Stimulated activated naive B cell treated with anti-CD40 and anti-IgM and Interleukin-4, amounts not matched to agents 10 μg/mL and 1 μg/mL and 100 μg/mL, for 72 hours (primary cell): ENCODE data around the gene PCDHAC2.

ENCODE experiments used
- ATAC-seq, 2 donors: fragments of 150-1000 bp; cut with Tn5 transposase; replicated peaks; 2 replicates each; pipeline ENCODE4 v1.10.0; 2021; ENCODE audit warnings: moderate library complexity in 1 of 2
- DNase-seq: peaks from one replicate; pipeline ENCODE4 v3.0.0; 2021
- H3K27ac Mint-ChIP-seq: one replicate; pipeline ENCODE4 v1.8.0; 2022; ENCODE audit warnings: mild to moderate bottlenecking, mixed read lengths
- H3K27me3 Mint-ChIP-seq, 2 donors: one replicate each; pipeline ENCODE4 v1.8.0; 2022; ENCODE audit warnings: mixed read lengths in 2 of 2
- H3K36me3 Mint-ChIP-seq, 2 donors: one replicate each; pipeline ENCODE4 v1.8.0; 2022; ENCODE audit warnings: mixed read lengths in 2 of 2, mild to moderate bottlenecking in 1 of 2
- H3K4me1 Mint-ChIP-seq, 2 donors: one replicate each; pipeline ENCODE4 v1.8.0; 2022; ENCODE audit warnings: mixed read lengths in 2 of 2, mild to moderate bottlenecking in 1 of 2
- H3K4me3 Mint-ChIP-seq, 2 donors: one replicate each; pipeline ENCODE4 v1.8.0; 2022; ENCODE audit warnings: mild to moderate bottlenecking in 2 of 2, mixed read lengths in 2 of 2, moderate library complexity in 1 of 2
- H3K9me3 Mint-ChIP-seq, 2 donors: one replicate each; pipeline ENCODE4 v1.8.0; 2022; ENCODE audit warnings: mixed read lengths in 2 of 2, mild to moderate bottlenecking in 1 of 2

The PCDHAC2 gene

GRCh38 chr5:140966293-140967225 lies at the start of gene PCDHAC2:
Gene PCDHAC2 (plus strand): TSS chr5:140966476. CDS start chr5:140966767, 291 bp downstream.
- Mint-ChIP-seq H3K9me3 (no peaks in the 10 kb centered on the region), H3K4me1 (peaks cover 0 to 2% of the 10 kb centered on the region in 2 donors), H3K36me3 (no peaks in the 10 kb centered on the region), H3K27ac (peak within 1 kb of the TSS; percentile 11), H3K4me3 (peak within 1 kb of the TSS in 1 of 2 donors; percentile 19), H3K27me3 (peaks cover 27 to 47% of the 10 kb centered on the region in 2 donors)
- ATAC-seq (no peak), DNase-seq (no peak)

DNA sequence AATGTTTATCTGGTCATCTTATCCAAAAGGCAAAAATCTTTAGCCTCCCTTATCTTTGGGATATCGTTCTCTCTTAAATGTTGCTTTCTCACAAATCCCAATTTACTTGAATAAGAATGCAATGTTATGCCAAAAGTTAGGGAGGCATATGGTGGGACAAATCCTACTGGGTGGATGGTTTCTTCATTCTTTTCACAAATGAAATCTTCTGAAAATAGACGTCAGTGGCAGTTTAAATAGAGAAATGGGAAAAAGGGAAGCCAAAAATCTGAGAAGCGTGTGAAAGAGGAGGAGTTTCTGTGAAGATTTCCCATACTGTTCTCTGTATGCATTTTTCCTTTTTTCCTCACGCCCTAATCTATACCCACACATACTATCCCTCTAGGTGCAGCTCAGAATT lies 42.7 kb upstream of the PCDHAC2 start:
- Mint-ChIP-seq H3K4me3 (no peak overlapping the region), H3K27ac (no peak overlapping the region), H3K9me3 (peaks cover 0 to 6% of the 10 kb centered on the region in 2 donors), H3K36me3 (no peaks in the 10 kb centered on the region), H3K27me3 (peaks cover 43 to 47% of the 10 kb centered on the region in 2 donors), H3K4me1 (peaks cover 3 to 16% of the 10 kb centered on the region in 2 donors)
- ATAC-seq (no peak), DNase-seq (no peak)

DNA sequence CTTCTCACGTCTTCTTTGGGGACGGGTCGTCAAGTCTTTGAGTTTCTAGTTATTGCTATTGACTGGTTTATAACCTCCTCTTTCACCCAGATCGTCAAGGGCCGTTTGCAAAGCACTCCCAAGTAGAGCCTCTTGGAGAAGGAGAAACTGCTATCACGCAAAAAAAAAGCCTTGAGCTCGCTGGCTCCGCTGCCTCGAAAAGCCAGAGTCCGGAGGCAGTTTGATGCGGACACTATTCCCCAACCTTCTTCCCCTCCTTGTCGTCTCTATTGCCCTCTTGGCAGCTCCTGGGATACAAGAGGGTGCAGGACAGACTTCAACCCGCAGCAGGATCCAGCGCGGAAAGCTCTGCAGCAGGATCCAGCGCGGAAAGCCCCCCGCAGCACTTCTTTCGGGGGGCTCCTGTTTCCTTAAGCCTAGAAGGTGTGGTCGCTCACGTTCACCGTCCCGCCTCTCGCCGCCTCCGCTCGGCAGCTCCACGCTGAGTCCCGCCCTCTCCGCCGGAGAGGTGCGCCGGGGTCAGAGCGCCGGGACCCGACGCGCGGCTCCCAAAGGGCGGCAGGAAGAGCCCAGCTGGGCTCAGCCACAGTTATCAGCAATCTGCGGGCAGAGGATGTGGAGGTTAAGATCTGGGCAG lies 40.4 kb upstream of the PCDHAC2 start, which contains the start of gene PCDHAC1:
TSS of gene PCDHAC1 (plus strand) at position 494 of the 637 bp plus-strand sequence. CDS start 594 bp downstream, outside the sequence.
- Mint-ChIP-seq H3K4me3 (peak within 1 kb of the TSS; percentile 32 to 59), H3K27me3 (peaks cover 48 to 65% of the 10 kb centered on the region in 2 donors), H3K4me1 (peaks cover 3 to 16% of the 10 kb centered on the region in 2 donors), H3K36me3 (no peaks in the 10 kb centered on the region), H3K9me3 (peaks cover 0 to 6% of the 10 kb centered on the region in 2 donors), H3K27ac (peak within 1 kb of the TSS; percentile 65)
- DNase-seq (no peak), ATAC-seq (no peak)

- Mint-ChIP-seq H3K27ac (no peak overlapping the region), H3K36me3 (no peaks in the 10 kb centered on the region), H3K27me3 (peaks cover 48 to 65% of the 10 kb centered on the region in 2 donors), H3K4me1 (peaks cover 3 to 16% of the 10 kb centered on the region in 2 donors), H3K9me3 (peaks cover 0 to 6% of the 10 kb centered on the region in 2 donors), H3K4me3 (peak overlapping the region; percentile 32 to 59)
- ATAC-seq = no peak
- DNase-seq = no peak
Observed at GRCh38 chr5:140926443-140927227, 39.6 kb upstream of the PCDHAC2 start.

- ATAC-seq (no peak), DNase-seq (no peak)
- Mint-ChIP-seq H3K36me3 (no peaks in the 10 kb centered on the region), H3K27ac (peak overlapping the region; percentile 65), H3K4me3 (peak overlapping the region in 1 of 2 donors; percentile 59), H3K9me3 (peaks cover 0 to 6% of the 10 kb centered on the region in 2 donors), H3K27me3 (peaks cover 46 to 65% of the 10 kb centered on the region in 2 donors), H3K4me1 (peaks cover 3 to 16% of the 10 kb centered on the region in 2 donors)
Observed at GRCh38 chr5:140927228-140927573, 39.1 kb upstream of the PCDHAC2 start.

DNA sequence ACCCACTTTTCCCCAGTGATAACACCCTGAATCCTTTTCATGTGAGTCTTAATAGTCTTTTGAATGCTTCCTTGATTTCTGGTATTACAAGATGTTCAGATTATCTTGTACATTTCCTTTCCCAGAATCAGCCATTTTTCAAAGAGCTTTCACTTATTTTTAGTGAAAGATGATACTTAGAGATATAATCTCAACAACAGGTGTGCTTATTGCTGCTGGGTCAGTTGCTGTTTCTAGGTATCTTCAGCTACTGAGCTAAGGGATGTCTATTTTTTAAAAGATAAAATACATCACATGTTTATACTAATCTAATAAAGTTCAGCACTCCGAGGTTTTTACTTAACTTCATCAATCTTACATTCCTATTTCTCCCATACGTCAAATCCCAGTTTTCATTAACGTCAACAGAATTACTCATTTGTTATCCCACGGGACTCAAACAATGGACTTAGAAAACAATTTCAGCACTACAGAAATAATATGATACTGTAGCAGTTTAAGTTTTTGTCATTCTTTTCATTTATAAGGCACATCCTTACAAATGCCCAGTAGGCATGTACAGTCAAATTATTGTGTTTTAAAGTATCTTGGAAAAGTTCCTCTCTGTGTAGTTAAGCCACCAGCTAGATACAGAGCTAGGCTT lies 31.2 kb upstream of the PCDHAC2 start:
- no peaks in the 10 kb centered on the region for H3K9me3 Mint-ChIP-seq
- no peak for ATAC-seq
- no peak for DNase-seq
- no peaks in the 10 kb centered on the region for H3K4me1 Mint-ChIP-seq
- H3K36me3 Mint-ChIP-seq = no peaks in the 10 kb centered on the region
- peaks cover 0 to 3% of the 10 kb centered on the region in 2 donors for H3K27me3 Mint-ChIP-seq
- H3K4me3 Mint-ChIP-seq = no peak overlapping the region
- H3K27ac Mint-ChIP-seq = no peak overlapping the region

GRCh38 chr5:140946578-140946977 lies 19.7 kb upstream of the PCDHAC2 start:
- Mint-ChIP-seq H3K36me3 (no peaks in the 10 kb centered on the region), H3K27me3 (peaks cover 0 to 2% of the 10 kb centered on the region in 2 donors), H3K9me3 (peaks cover 11 to 12% of the 10 kb centered on the region in 2 donors), H3K27ac (no peak overlapping the region), H3K4me3 (no peak overlapping the region), H3K4me1 (no peaks in the 10 kb centered on the region)
- no peak for ATAC-seq
- no peak for DNase-seq

- no peak overlapping the region for H3K4me3 Mint-ChIP-seq
- H3K27ac Mint-ChIP-seq = no peak overlapping the region
- no peaks in the 10 kb centered on the region for H3K36me3 Mint-ChIP-seq
- DNase-seq (no peak), ATAC-seq (no peak)
- H3K4me1 Mint-ChIP-seq = no peaks in the 10 kb centered on the region
- no peaks in the 10 kb centered on the region for H3K27me3 Mint-ChIP-seq
- H3K9me3 Mint-ChIP-seq = peaks cover 0 to 3% of the 10 kb centered on the region in 2 donors
Observed at GRCh38 chr5:140951636-140952035, 14.6 kb upstream of the PCDHAC2 start.

DNA sequence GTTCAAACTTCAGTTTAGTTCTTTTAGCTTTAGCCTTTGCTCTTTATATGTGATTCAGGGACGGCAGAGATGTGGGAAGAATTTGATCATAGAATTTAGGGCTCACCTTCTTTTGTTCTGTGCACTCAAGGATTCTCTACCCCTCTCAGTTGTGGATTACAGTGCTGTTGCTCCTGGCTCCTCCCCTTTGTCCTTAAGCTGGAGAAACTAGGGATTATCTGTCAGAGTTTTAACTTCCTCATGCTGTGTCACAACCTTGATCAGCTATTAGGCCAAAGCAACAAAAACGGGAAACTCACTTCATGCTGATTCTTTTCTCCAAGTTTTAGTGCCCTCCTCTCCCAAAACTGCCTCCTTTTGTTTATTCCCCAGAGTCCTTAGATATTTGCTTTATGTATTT lies 13.0 kb upstream of the PCDHAC2 start:
- Mint-ChIP-seq H3K36me3 (no peaks in the 10 kb centered on the region), H3K4me3 (no peak overlapping the region), H3K27me3 (no peaks in the 10 kb centered on the region), H3K4me1 (no peaks in the 10 kb centered on the region), H3K9me3 (peaks cover 0 to 3% of the 10 kb centered on the region in 2 donors), H3K27ac (no peak overlapping the region)
- ATAC-seq (no peak), DNase-seq (no peak)

- peaks cover 18 to 35% of the 10 kb centered on the region in 2 donors for H3K27me3 Mint-ChIP-seq
- no peaks in the 10 kb centered on the region for H3K36me3 Mint-ChIP-seq
- ATAC-seq (no peak), DNase-seq (no peak)
- H3K9me3 Mint-ChIP-seq = no peaks in the 10 kb centered on the region
- no peak overlapping the region for H3K4me3 Mint-ChIP-seq
- no peak overlapping the region for H3K27ac Mint-ChIP-seq
- peaks cover 0 to 2% of the 10 kb centered on the region in 2 donors for H3K4me1 Mint-ChIP-seq
Observed at GRCh38 chr5:140962190-140962589, 4.1 kb upstream of the PCDHAC2 start.

DNA sequence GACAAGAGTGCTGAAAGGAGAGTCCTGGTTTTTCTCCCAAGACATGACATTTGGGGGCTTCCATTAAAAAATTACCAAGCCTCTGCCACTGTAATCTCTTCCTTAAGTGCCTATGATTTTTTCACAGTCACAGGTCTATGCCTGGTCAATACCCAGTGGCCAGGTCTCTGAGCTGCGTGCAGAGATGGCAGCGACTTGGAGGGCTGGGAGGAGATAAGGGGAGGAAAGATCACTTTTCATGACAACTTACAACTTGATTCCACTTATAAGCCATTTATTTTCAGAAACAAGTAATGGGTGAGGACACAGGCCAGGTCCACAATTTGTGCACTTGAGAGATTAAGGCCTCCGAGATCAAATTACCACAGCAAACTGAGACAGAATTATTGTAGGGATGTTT lies 1.9 kb upstream of the PCDHAC2 start:
- ATAC-seq (no peak), DNase-seq (no peak)
- H3K27me3 Mint-ChIP-seq = peaks cover 27 to 47% of the 10 kb centered on the region in 2 donors
- H3K9me3 Mint-ChIP-seq = no peaks in the 10 kb centered on the region
- H3K4me3 Mint-ChIP-seq = no peak overlapping the region
- peaks cover 0 to 2% of the 10 kb centered on the region in 2 donors for H3K4me1 Mint-ChIP-seq
- H3K36me3 Mint-ChIP-seq = no peaks in the 10 kb centered on the region
- H3K27ac Mint-ChIP-seq = no peak overlapping the region

GRCh38 chr5:140965905-140966292 lies 377 bp upstream of the PCDHAC2 start:
- Mint-ChIP-seq H3K9me3 (no peaks in the 10 kb centered on the region), H3K27ac (peak overlapping the region; percentile 11), H3K4me1 (peaks cover 0 to 2% of the 10 kb centered on the region in 2 donors), H3K27me3 (peaks cover 27 to 47% of the 10 kb centered on the region in 2 donors), H3K4me3 (peak overlapping the region in 1 of 2 donors; percentile 19), H3K36me3 (no peaks in the 10 kb centered on the region)
- ATAC-seq (no peak), DNase-seq (no peak)

DNA sequence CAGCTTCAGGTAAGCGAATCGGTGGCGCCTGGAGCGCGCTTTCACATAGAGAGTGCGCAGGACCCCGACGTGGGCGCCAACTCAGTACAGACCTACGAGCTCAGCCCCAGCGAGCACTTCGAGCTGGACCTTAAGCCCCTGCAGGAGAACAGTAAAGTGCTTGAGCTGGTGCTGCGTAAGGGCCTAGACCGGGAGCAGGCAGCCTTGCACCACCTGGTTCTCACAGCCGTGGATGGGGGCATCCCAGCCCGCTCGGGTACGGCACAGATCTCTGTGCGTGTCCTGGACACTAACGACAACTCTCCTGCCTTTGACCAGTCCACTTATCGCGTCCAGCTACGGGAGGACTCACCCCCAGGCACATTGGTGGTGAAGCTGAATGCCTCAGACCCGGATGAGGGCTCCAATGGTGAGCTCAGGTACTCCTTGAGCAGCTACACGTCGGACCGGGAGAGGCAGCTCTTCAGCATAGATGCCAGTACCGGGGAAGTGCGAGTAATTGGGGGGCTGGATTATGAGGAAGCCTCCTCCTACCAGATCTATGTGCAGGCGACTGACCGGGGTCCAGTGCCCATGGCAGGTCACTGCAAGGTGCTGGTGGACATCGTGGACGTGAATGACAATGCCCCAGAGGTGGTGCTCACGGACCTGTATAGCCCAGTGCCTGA lies 1.1 kb downstream of the PCDHAC2 start:
- H3K27me3 Mint-ChIP-seq = peaks cover 27 to 47% of the 10 kb centered on the region in 2 donors

More for the DNA sequence above, 1.1 kb downstream of the PCDHAC2 start:
- no peaks in the 10 kb centered on the region for H3K9me3 Mint-ChIP-seq
- no peaks in the 10 kb centered on the region for H3K36me3 Mint-ChIP-seq
- DNase-seq = no peak
- H3K27ac Mint-ChIP-seq = no peak overlapping the region
- no peak for ATAC-seq
- peaks cover 0 to 2% of the 10 kb centered on the region in 2 donors for H3K4me1 Mint-ChIP-seq
- no peak overlapping the region for H3K4me3 Mint-ChIP-seq
